ENCODE measurements around the gene AP4E1.
"Not testable (repeated sequence)": the region's sequence is repeated elsewhere in the genome, so short reads cannot be mapped to it uniquely, and the experiment has no call there.

The AP4E1 gene

DNA sequence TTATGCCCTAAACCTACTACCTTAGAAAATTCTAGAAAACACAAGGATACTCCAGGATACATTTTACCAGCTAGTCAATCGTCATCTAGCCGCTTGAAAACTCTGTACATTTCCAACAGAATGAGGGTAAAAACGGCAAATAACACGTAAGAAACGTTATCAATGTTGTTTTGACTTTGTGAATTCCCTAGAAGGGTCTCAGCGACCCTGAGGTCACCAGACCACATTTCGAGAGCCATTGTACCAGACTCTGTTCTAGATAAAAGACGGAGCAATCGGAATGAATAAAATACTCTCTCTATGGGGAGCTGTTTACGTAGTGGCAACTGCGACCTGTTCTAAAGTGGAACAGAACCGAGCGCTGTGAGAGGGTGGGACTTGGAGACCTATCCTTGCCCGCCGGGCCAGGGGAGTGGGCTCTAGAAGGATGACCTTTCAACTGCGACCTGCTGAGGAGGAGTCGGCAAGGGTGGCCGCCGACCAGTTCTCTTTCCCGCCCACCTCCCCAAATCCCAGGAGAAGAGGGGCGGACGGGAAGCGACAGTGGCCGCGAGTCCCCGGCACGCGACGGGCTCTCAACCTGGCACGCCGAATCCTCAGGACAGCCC, 778 bp upstream of the AP4E1 start:
- no peak overlapping the region for H3K4ac ChIP-seq (ENCODE audit: low read length)
- H2BK5ac ChIP-seq (ENCODE audit: low read length): peak overlapping the region; percentile 93
- peaks cover 3 to 5% of the 10 kb centered on the region in 2 donors for H3K4me1 ChIP-seq (ENCODE audit: control insufficient read depth in 2 of 2, insufficient read depth in 1 of 2, low read depth in 1 of 2, low read length in 2 of 2)
- no CpG with 5 or more reads among the region's 31 CpGs for WGBS, 2 donors (ENCODE audit: extremely low coverage in 2 of 2, insufficient read length in 2 of 2, insufficient replicate concordance in 1 of 2)
- no peaks in the 10 kb centered on the region for H3K9me3 ChIP-seq (replicated peaks in 1 of 2; ENCODE audit: control insufficient read depth in 2 of 2, insufficient read depth in 1 of 2, low read depth in 1 of 2, low read length in 2 of 2)
- peak overlapping the region; percentile 80 to 86 for H3K4me3 ChIP-seq (ENCODE audit: low read length in 2 of 2)
- peak overlapping the region; percentile 98 for H3K18ac ChIP-seq (ENCODE audit: low read length)
- H2AFZ ChIP-seq (ENCODE audit: low read length): peak overlapping the region; percentile 99
- peak overlapping the region; percentile 97 for H3K9ac ChIP-seq (ENCODE audit: low read depth, low read length, poor library complexity)
- no peak overlapping the region for H4K91ac ChIP-seq (ENCODE audit: low read depth, low read length, poor library complexity)
- peak overlapping the region; percentile 22 for H2BK15ac ChIP-seq (ENCODE audit: low read length)
- no peak overlapping the region for H2AK5ac ChIP-seq (ENCODE audit: low read depth, low read length)
- H3K14ac ChIP-seq (ENCODE audit: low read length): peak overlapping the region; percentile 89
- DNase-seq (ENCODE audit: low spot score): no peak
- H3K27me3 ChIP-seq (ENCODE audit: control insufficient read depth in 3 of 3, insufficient read depth in 3 of 3, low read depth in 1 of 3, low read length in 3 of 3): no peaks in the 10 kb centered on the region
- H2BK120ac ChIP-seq (ENCODE audit: low read depth, low read length): no peak overlapping the region
- H3K4me2 ChIP-seq (ENCODE audit: insufficient read depth, low read length, poor library complexity, severe bottlenecking): peak overlapping the region; percentile 62
- no peak overlapping the region for H2BK12ac ChIP-seq (ENCODE audit: low read length)
- peaks cover 0 to 19% of the 10 kb centered on the region in 2 donors for H3K36me3 ChIP-seq (replicated peaks in 1 of 2; ENCODE audit: control insufficient read depth in 2 of 2, insufficient read depth in 2 of 2, low read length in 2 of 2)
- H3K27ac ChIP-seq (replicated peaks; ENCODE audit: low read length): peak overlapping the region; percentile 66
- H4K8ac ChIP-seq (ENCODE audit: low read depth, low read length): peak overlapping the region; percentile 17
- peak overlapping the region; percentile 91 for H3K23ac ChIP-seq (ENCODE audit: low read depth, low read length, poor library complexity)
- H3K79me1 ChIP-seq (ENCODE audit: low read depth, low read length): no peaks in the 10 kb centered on the region

DNA sequence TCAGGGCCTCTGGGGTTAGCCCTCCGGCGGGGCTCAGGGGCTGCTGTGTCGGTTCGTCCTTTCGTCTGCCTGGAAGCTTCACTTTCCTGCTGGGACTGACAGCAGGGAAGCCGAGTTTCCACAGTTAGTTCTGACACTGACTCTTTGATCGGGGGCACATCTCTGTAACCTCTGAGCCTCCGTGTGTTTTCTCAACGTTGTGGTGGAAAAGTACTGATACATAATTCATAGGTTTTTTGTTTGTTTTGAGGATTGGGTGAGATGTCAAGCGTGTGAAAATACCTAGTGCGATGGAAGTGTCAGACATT, 481 bp downstream of the AP4E1 start:
- Histone ChIP-seq H3K27me3 (ENCODE audit: control insufficient read depth in 3 of 3, insufficient read depth in 3 of 3, low read depth in 1 of 3, low read length in 3 of 3) (no peaks in the 10 kb centered on the region), H3K14ac (ENCODE audit: low read length) (peak overlapping the region; percentile 27), H3K23ac (ENCODE audit: low read depth, low read length, poor library complexity) (no peak overlapping the region), H3K4me2 (ENCODE audit: insufficient read depth, low read length, poor library complexity, severe bottlenecking) (peak overlapping the region; percentile 54), H3K4ac (ENCODE audit: low read length) (no peak overlapping the region), H3K18ac (ENCODE audit: low read length) (no peak overlapping the region), H4K8ac (ENCODE audit: low read depth, low read length) (no peak overlapping the region), H3K79me1 (ENCODE audit: low read depth, low read length) (no peaks in the 10 kb centered on the region), H3K9me3 (replicated peaks in 1 of 2; ENCODE audit: control insufficient read depth in 2 of 2, insufficient read depth in 1 of 2, low read depth in 1 of 2, low read length in 2 of 2) (no peaks in the 10 kb centered on the region), H3K4me3 (ENCODE audit: low read length in 2 of 2) (peak overlapping the region; percentile 80 to 95), H2BK12ac (ENCODE audit: low read length) (no peak overlapping the region), H2BK5ac (ENCODE audit: low read length) (no peak overlapping the region), H4K91ac (ENCODE audit: low read depth, low read length, poor library complexity) (no peak overlapping the region), H3K9ac (ENCODE audit: low read depth, low read length, poor library complexity) (no peak overlapping the region), H2AFZ (ENCODE audit: low read length) (peak overlapping the region; percentile 99), H2BK15ac (ENCODE audit: low read length) (no peak overlapping the region), H3K36me3 (replicated peaks in 1 of 2; ENCODE audit: control insufficient read depth in 2 of 2, insufficient read depth in 2 of 2, low read length in 2 of 2) (peaks cover 0 to 31% of the 10 kb centered on the region in 2 donors), H3K27ac (replicated peaks; ENCODE audit: low read length) (no peak overlapping the region), H2AK5ac (ENCODE audit: low read depth, low read length) (no peak overlapping the region), H2BK120ac (ENCODE audit: low read depth, low read length) (no peak overlapping the region), H3K4me1 (ENCODE audit: control insufficient read depth in 2 of 2, insufficient read depth in 1 of 2, low read depth in 1 of 2, low read length in 2 of 2) (peaks cover 3 to 5% of the 10 kb centered on the region in 2 donors)
- WGBS, 2 donors (ENCODE audit: extremely low coverage in 2 of 2, insufficient read length in 2 of 2, insufficient replicate concordance in 1 of 2): no CpG with 5 or more reads among the region's 11 CpGs
- peak; percentile 32 for DNase-seq (ENCODE audit: low spot score)

- peaks cover 0 to 44% of the 10 kb centered on the region in 2 donors for H3K36me3 ChIP-seq (replicated peaks in 1 of 2; ENCODE audit: control insufficient read depth in 2 of 2, insufficient read depth in 2 of 2, low read length in 2 of 2)
- H2AK5ac ChIP-seq (ENCODE audit: low read depth, low read length); H3K27me3 ChIP-seq (ENCODE audit: control insufficient read depth in 3 of 3, insufficient read depth in 3 of 3, low read depth in 1 of 3, low read length in 3 of 3); H3K27ac ChIP-seq (replicated peaks; ENCODE audit: low read length); H2AFZ ChIP-seq (ENCODE audit: low read length); H3K4me1 ChIP-seq (ENCODE audit: control insufficient read depth in 2 of 2, insufficient read depth in 1 of 2, low read depth in 1 of 2, low read length in 2 of 2); H2BK12ac ChIP-seq (ENCODE audit: low read length); H3K4me3 ChIP-seq (ENCODE audit: low read length in 2 of 2); H3K4me2 ChIP-seq (ENCODE audit: insufficient read depth, low read length, poor library complexity, severe bottlenecking); H3K23ac ChIP-seq (ENCODE audit: low read depth, low read length, poor library complexity); H3K18ac ChIP-seq (ENCODE audit: low read length); H3K79me1 ChIP-seq (ENCODE audit: low read depth, low read length); H2BK120ac ChIP-seq (ENCODE audit: low read depth, low read length); H2BK5ac ChIP-seq (ENCODE audit: low read length); H4K8ac ChIP-seq (ENCODE audit: low read depth, low read length); H4K91ac ChIP-seq (ENCODE audit: low read depth, low read length, poor library complexity); DNase-seq (ENCODE audit: low spot score); H3K9ac ChIP-seq (ENCODE audit: low read depth, low read length, poor library complexity); H3K4ac ChIP-seq (ENCODE audit: low read length); H2BK15ac ChIP-seq (ENCODE audit: low read length); H3K14ac ChIP-seq (ENCODE audit: low read length); H3K9me3 ChIP-seq (replicated peaks in 1 of 2; ENCODE audit: control insufficient read depth in 2 of 2, insufficient read depth in 1 of 2, low read depth in 1 of 2, low read length in 2 of 2): not testable (repeated sequence)
- WGBS, 2 donors (ENCODE audit: extremely low coverage in 2 of 2, insufficient read length in 2 of 2, insufficient replicate concordance in 1 of 2): no CpG with 5 or more reads among the region's 3 CpGs
Observed at GRCh38 chr15:50910426-50910795, 1.9 kb downstream of the AP4E1 start.

- H3K79me1 ChIP-seq (ENCODE audit: low read depth, low read length): no peaks in the 10 kb centered on the region
- no peak overlapping the region for H4K91ac ChIP-seq (ENCODE audit: low read depth, low read length, poor library complexity)
- H3K4me2 ChIP-seq (ENCODE audit: insufficient read depth, low read length, poor library complexity, severe bottlenecking): no peak overlapping the region
- H3K9ac ChIP-seq (ENCODE audit: low read depth, low read length, poor library complexity): no peak overlapping the region
- no peak overlapping the region for H2AK5ac ChIP-seq (ENCODE audit: low read depth, low read length)
- no peaks in the 10 kb centered on the region for H3K9me3 ChIP-seq (replicated peaks in 1 of 2; ENCODE audit: control insufficient read depth in 2 of 2, insufficient read depth in 1 of 2, low read depth in 1 of 2, low read length in 2 of 2)
- H2BK5ac ChIP-seq (ENCODE audit: low read length): no peak overlapping the region
- no peak overlapping the region for H3K4ac ChIP-seq (ENCODE audit: low read length)
- H2BK15ac ChIP-seq (ENCODE audit: low read length): no peak overlapping the region
- H2AFZ ChIP-seq (ENCODE audit: low read length): no peak overlapping the region
- no peak overlapping the region for H4K8ac ChIP-seq (ENCODE audit: low read depth, low read length)
- H3K27ac ChIP-seq (replicated peaks; ENCODE audit: low read length): no peak overlapping the region
- H3K14ac ChIP-seq (ENCODE audit: low read length): no peak overlapping the region
- no peak overlapping the region for H3K23ac ChIP-seq (ENCODE audit: low read depth, low read length, poor library complexity)
- peaks cover 3 to 5% of the 10 kb centered on the region in 2 donors for H3K4me1 ChIP-seq (ENCODE audit: control insufficient read depth in 2 of 2, insufficient read depth in 1 of 2, low read depth in 1 of 2, low read length in 2 of 2)
- no peak overlapping the region for H2BK12ac ChIP-seq (ENCODE audit: low read length)
- peaks cover 0 to 46% of the 10 kb centered on the region in 2 donors for H3K36me3 ChIP-seq (replicated peaks in 1 of 2; ENCODE audit: control insufficient read depth in 2 of 2, insufficient read depth in 2 of 2, low read length in 2 of 2)
- H3K18ac ChIP-seq (ENCODE audit: low read length): no peak overlapping the region
- H3K4me3 ChIP-seq (ENCODE audit: low read length in 2 of 2): no peak overlapping the region
- no peak for DNase-seq (ENCODE audit: low spot score)
- WGBS, 2 donors (ENCODE audit: extremely low coverage in 2 of 2, insufficient read length in 2 of 2, insufficient replicate concordance in 1 of 2): no CpG with 5 or more reads among the region's 2 CpGs
- H3K27me3 ChIP-seq (ENCODE audit: control insufficient read depth in 3 of 3, insufficient read depth in 3 of 3, low read depth in 1 of 3, low read length in 3 of 3): no peaks in the 10 kb centered on the region
- no peak overlapping the region for H2BK120ac ChIP-seq (ENCODE audit: low read depth, low read length)
Observed at GRCh38 chr15:50911001-50911400, 2.5 kb downstream of the AP4E1 start.

Data from neuronal stem cell (in vitro differentiated cells).